ENCODE data around the gene ID3.

ID3 gene

GRCh38 chr1:23578311-23578996 lies 19.2 kb upstream of the ID3 start:
- Histone ChIP-seq H3K9me2 (ENCODE audit: low read depth, low read length) (no peaks in the 10 kb centered on the region), H3K36me3 (ENCODE audit: insufficient read depth, low read length) (no peaks in the 10 kb centered on the region), H3K9me3 (ENCODE audit: low read length) (no peaks in the 10 kb centered on the region), H3K27me3 (ENCODE audit: insufficient read depth, low read length) (no peaks in the 10 kb centered on the region), H4K20me1 (ENCODE audit: insufficient read depth, low read length) (no peaks in the 10 kb centered on the region), H3K4me3 (ENCODE audit: low read depth, low read length, poor library complexity, severe bottlenecking) (peak overlapping the region; percentile 53), H3K4me2 (ENCODE audit: low read length) (peak overlapping the region; percentile 71), H3K27ac (ENCODE audit: low read depth, low read length, poor library complexity, severe bottlenecking) (peak overlapping the region; percentile 93), H3K9ac (ENCODE audit: low read length) (peak overlapping the region; percentile 68), H3K79me2 (ENCODE audit: insufficient read depth, low read length) (no peaks in the 10 kb centered on the region), H2AFZ (ENCODE audit: low read length) (no peak overlapping the region), H3F3A (ENCODE audit: insufficient read depth, low read length) (peaks cover 9% of the 10 kb centered on the region; the same call in 1 of the 2 replicates), H3K4me1 (ENCODE audit: insufficient read depth, low read length, severe bottlenecking) (peaks cover 94% of the 10 kb centered on the region)
- TF ChIP-seq EZH2 (IDR thresholded peaks at IDR 0.05; ENCODE audit: borderline replicate concordance, low read length) (no peak), CTCF (IDR thresholded peaks at IDR 0.05; ENCODE audit: low read length) (no peak)

DNA sequence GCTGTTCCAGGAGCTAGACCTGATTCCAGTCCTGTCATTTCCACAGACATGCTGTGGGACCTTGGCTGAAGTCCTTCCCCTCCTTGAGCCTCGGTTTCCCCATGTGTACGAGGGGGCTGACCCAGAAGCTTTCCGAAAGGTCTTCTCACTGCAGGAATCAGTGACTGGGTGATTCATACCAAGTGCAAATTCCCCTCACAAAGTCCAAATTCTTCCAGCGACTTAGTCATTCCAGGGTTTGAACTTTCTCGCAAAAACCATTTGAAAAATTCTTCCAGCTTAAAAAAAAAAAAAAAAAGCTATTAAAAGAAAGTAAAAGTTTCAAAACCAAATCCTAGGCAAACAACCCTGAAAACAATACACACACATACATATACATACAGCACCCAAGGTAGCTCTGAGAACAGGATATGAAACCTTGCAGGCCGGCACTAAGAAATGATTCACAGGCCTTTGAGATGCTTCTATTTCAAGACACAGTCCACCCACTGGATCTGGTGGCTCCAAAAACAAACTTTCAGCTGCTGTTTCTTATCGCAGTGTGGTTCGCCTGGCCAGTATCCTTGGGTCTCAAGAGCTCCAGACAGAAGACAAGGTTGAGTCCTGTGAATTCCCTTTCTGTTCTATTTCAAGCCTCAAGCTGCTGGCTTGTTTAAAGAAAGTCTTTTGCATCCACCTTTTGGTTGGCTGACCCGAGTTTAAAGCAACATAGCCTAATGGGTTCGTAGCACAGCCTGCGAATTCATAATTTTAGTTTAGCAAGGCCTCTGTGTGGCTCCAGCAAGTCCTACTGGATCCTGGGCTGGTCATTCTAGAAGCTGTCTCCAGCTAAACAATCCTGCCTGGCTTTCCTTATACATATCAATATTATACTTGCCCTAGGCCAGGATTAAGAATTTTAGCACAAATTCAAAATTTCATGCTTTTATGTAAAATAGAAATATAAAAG lies 18.0 kb upstream of the ID3 start:
- Histone ChIP-seq H3K4me1 (ENCODE audit: insufficient read depth, low read length, severe bottlenecking) (peaks cover 84% of the 10 kb centered on the region), H3K27ac (ENCODE audit: low read depth, low read length, poor library complexity, severe bottlenecking) (peak overlapping the region; percentile 93), H4K20me1 (ENCODE audit: insufficient read depth, low read length) (no peaks in the 10 kb centered on the region), H2AFZ (ENCODE audit: low read length) (no peak overlapping the region), H3F3A (ENCODE audit: insufficient read depth, low read length) (peaks cover 5% of the 10 kb centered on the region; the same call in 1 of the 2 replicates), H3K4me2 (ENCODE audit: low read length) (peak overlapping the region; percentile 71), H3K9me3 (ENCODE audit: low read length) (no peaks in the 10 kb centered on the region), H3K36me3 (ENCODE audit: insufficient read depth, low read length) (no peaks in the 10 kb centered on the region), H3K9ac (ENCODE audit: low read length) (peak overlapping the region; percentile 68), H3K4me3 (ENCODE audit: low read depth, low read length, poor library complexity, severe bottlenecking) (peak overlapping the region; percentile 53), H3K79me2 (ENCODE audit: insufficient read depth, low read length) (no peaks in the 10 kb centered on the region), H3K9me2 (ENCODE audit: low read depth, low read length) (no peaks in the 10 kb centered on the region), H3K27me3 (ENCODE audit: insufficient read depth, low read length) (no peaks in the 10 kb centered on the region)
- TF ChIP-seq EZH2 (IDR thresholded peaks at IDR 0.05; ENCODE audit: borderline replicate concordance, low read length) (no peak), CTCF (IDR thresholded peaks at IDR 0.05; ENCODE audit: low read length) (no peak)

- peak overlapping the region; percentile 71 for H3K4me2 ChIP-seq (ENCODE audit: low read length)
- H3K27me3 ChIP-seq (ENCODE audit: insufficient read depth, low read length) = no peaks in the 10 kb centered on the region
- no peaks in the 10 kb centered on the region for H3K36me3 ChIP-seq (ENCODE audit: insufficient read depth, low read length)
- peaks cover 5% of the 10 kb centered on the region; the same call in 1 of the 2 replicates for H3F3A ChIP-seq (ENCODE audit: insufficient read depth, low read length)
- H2AFZ ChIP-seq (ENCODE audit: low read length) = no peak overlapping the region
- TF ChIP-seq CTCF (IDR thresholded peaks at IDR 0.05; ENCODE audit: low read length) (no peak; the same call in 1 of the 2 replicates), EZH2 (IDR thresholded peaks at IDR 0.05; ENCODE audit: borderline replicate concordance, low read length) (no peak)
- H3K9me2 ChIP-seq (ENCODE audit: low read depth, low read length) = no peaks in the 10 kb centered on the region
- peaks cover 78% of the 10 kb centered on the region for H3K4me1 ChIP-seq (ENCODE audit: insufficient read depth, low read length, severe bottlenecking)
- H3K9me3 ChIP-seq (ENCODE audit: low read length) = no peaks in the 10 kb centered on the region
- H3K9ac ChIP-seq (ENCODE audit: low read length) = peak overlapping the region; percentile 68
- no peaks in the 10 kb centered on the region for H4K20me1 ChIP-seq (ENCODE audit: insufficient read depth, low read length)
- H3K79me2 ChIP-seq (ENCODE audit: insufficient read depth, low read length) = no peaks in the 10 kb centered on the region
- H3K4me3 ChIP-seq (ENCODE audit: low read depth, low read length, poor library complexity, severe bottlenecking) = peak overlapping the region; percentile 53
- peak overlapping the region; percentile 93 for H3K27ac ChIP-seq (ENCODE audit: low read depth, low read length, poor library complexity, severe bottlenecking)
These were observed 17.2 kb upstream of the ID3 start for GRCh38 chr1:23576338-23577055.
